Measurements from ENCODE around the gene S100A3. TPM values are rescaled to one million over a fixed set of nuclear protein-coding genes. Genes with fewer than 3 reads are reported as not detected.

Gene S100A3
- total and polyA plus RNA-seq, 3 donors from 2014 or later = 0.67 TPM; not detected in 2

GRCh38 chr1:153542956-153543711 is 5.9 kb downstream of the S100A3 start:
- no peak for DNase-seq
- WGBS, 2 donors = 80 to 82% methylated on average over 11 to 13 of the region's 13 CpGs
- no peak for TF ChIP-seq POLR2A (IDR thresholded peaks at IDR 0.05)
- no peak for TF ChIP-seq CTCF (IDR thresholded peaks at IDR 0.05)
- H3K4me3 ChIP-seq = no peak overlapping the region
- no peak overlapping the region for H3K27ac ChIP-seq
- peaks cover 11% of the 10 kb centered on the region for H3K4me1 ChIP-seq
- no peaks in the 10 kb centered on the region for H3K27me3 ChIP-seq
- no peaks in the 10 kb centered on the region for H3K36me3 ChIP-seq (ENCODE audit: low read depth, missing control alignments)
- no peaks in the 10 kb centered on the region for H3K9me3 ChIP-seq
- intact Hi-C loops (cut with DNase I; ENCODE audit: low total_unique reads) = no loop called here

- no peaks in the 10 kb centered on the region for H3K36me3 ChIP-seq (ENCODE audit: low read depth, missing control alignments)
- H3K9me3 ChIP-seq = no peaks in the 10 kb centered on the region
- intact Hi-C loops (cut with DNase I; ENCODE audit: low total_unique reads) = no loop called here
- no peaks in the 10 kb centered on the region for H3K27me3 ChIP-seq
- H3K27ac ChIP-seq = no peak overlapping the region
- DNase-seq = no peak
- WGBS, 2 donors = 58 to 77% methylated on average over 10 to 13 of the region's 13 CpGs
- peaks cover 11% of the 10 kb centered on the region for H3K4me1 ChIP-seq
- H3K4me3 ChIP-seq = no peak overlapping the region
- TF ChIP-seq CTCF (IDR thresholded peaks at IDR 0.05) (no peak), POLR2A (IDR thresholded peaks at IDR 0.05) (no peak)
These were observed 7.1 kb downstream of the S100A3 start for GRCh38 chr1:153541641-153542590.

- H3K4me1 ChIP-seq = peaks cover 6% of the 10 kb centered on the region
These were observed 8.4 kb downstream of the S100A3 start, which contains the start of gene S100A5 for GRCh38 chr1:153540394-153541361. Gene S100A5 (minus strand): TSS chr1:153540934. CDS start chr1:153540191, 743 bp downstream.

More at GRCh38 chr1:153540394-153541361, 8.4 kb downstream of the S100A3 start, which contains the start of gene S100A5:
- no peak for TF ChIP-seq POLR2A (IDR thresholded peaks at IDR 0.05)
- no peak for TF ChIP-seq CTCF (IDR thresholded peaks at IDR 0.05)
- DNase-seq = no peak
- H3K27me3 ChIP-seq = no peaks in the 10 kb centered on the region
- no peak within 1 kb of the TSS for H3K27ac ChIP-seq
- H3K4me3 ChIP-seq = no peak within 1 kb of the TSS
- no peaks in the 10 kb centered on the region for H3K9me3 ChIP-seq
- 90 to 91% methylated on average over 10 to 11 of the region's 11 CpGs for WGBS, 2 donors
- intact Hi-C loops (cut with DNase I; ENCODE audit: low total_unique reads) = no loop called here
- no peaks in the 10 kb centered on the region for H3K36me3 ChIP-seq (ENCODE audit: low read depth, missing control alignments)
